ENCODE data around the gene LRP8. TPM values are rescaled to one million over a fixed set of nuclear protein-coding genes. Genes with fewer than 3 reads are reported as not detected.
"Not testable (repeated sequence)": the region's sequence is repeated elsewhere in the genome, so short reads cannot be mapped to it uniquely, and the experiment has no call there.

Gene LRP8
- polyA plus RNA-seq, 1 donor, result 4.1 TPM

- no CpG with 5 or more reads among the region's 2 CpGs for WGBS (ENCODE audit: insufficient coverage, low lambda C conversion rate)
- Histone ChIP-seq H3K27me3 (ENCODE audit: control insufficient read depth, insufficient read depth, low read length) (no peaks in the 10 kb centered on the region), H3K4me1 (ENCODE audit: control insufficient read depth, insufficient read depth, low read length) (peaks cover 24% of the 10 kb centered on the region), H3K27ac (ENCODE audit: low read length) (no peak overlapping the region), H3K36me3 (ENCODE audit: control insufficient read depth, insufficient read depth, low read length) (no peaks in the 10 kb centered on the region), H3K9me3 (ENCODE audit: control insufficient read depth, low read depth, low read length) (no peaks in the 10 kb centered on the region), H3K4me3 (ENCODE audit: low read length) (no peak overlapping the region)
- no peak for DNase-seq
These were observed 34.7 kb downstream of the LRP8 start for GRCh38 chr1:53293123-53293522.

GRCh38 chr1:53292690-53293089 lies 35.2 kb downstream of the LRP8 start:
- H3K27ac ChIP-seq (ENCODE audit: low read length), result no peak overlapping the region
- peaks cover 24% of the 10 kb centered on the region for H3K4me1 ChIP-seq (ENCODE audit: control insufficient read depth, insufficient read depth, low read length)
- H3K27me3 ChIP-seq (ENCODE audit: control insufficient read depth, insufficient read depth, low read length), result no peaks in the 10 kb centered on the region
- no peaks in the 10 kb centered on the region for H3K9me3 ChIP-seq (ENCODE audit: control insufficient read depth, low read depth, low read length)
- DNase-seq, result no peak
- no peaks in the 10 kb centered on the region for H3K36me3 ChIP-seq (ENCODE audit: control insufficient read depth, insufficient read depth, low read length)
- no peak overlapping the region for H3K4me3 ChIP-seq (ENCODE audit: low read length)
- WGBS (ENCODE audit: insufficient coverage, low lambda C conversion rate), result no CpG with 5 or more reads among the region's 2 CpGs

- Histone ChIP-seq H3K36me3 (ENCODE audit: control insufficient read depth, insufficient read depth, low read length) (no peaks in the 10 kb centered on the region), H3K9me3 (ENCODE audit: control insufficient read depth, low read depth, low read length) (no peaks in the 10 kb centered on the region), H3K4me3 (ENCODE audit: low read length) (no peak overlapping the region), H3K4me1 (ENCODE audit: control insufficient read depth, insufficient read depth, low read length) (peaks cover 17% of the 10 kb centered on the region), H3K27me3 (ENCODE audit: control insufficient read depth, insufficient read depth, low read length) (no peaks in the 10 kb centered on the region), H3K27ac (ENCODE audit: low read length) (no peak overlapping the region)
- DNase-seq, result no peak
- WGBS (ENCODE audit: insufficient coverage, low lambda C conversion rate), result no CpG with 5 or more reads among the region's 2 CpGs
These were observed 36.3 kb downstream of the LRP8 start for GRCh38 chr1:53291574-53291973.

- no peaks in the 10 kb centered on the region for H3K4me1 ChIP-seq (ENCODE audit: control insufficient read depth, insufficient read depth, low read length)
- WGBS (ENCODE audit: insufficient coverage, low lambda C conversion rate), result no CpG with 5 or more reads among the region's 7 CpGs
- DNase-seq, result no peak
- no peaks in the 10 kb centered on the region for H3K36me3 ChIP-seq (ENCODE audit: control insufficient read depth, insufficient read depth, low read length)
- H3K9me3 ChIP-seq (ENCODE audit: control insufficient read depth, low read depth, low read length), result no peaks in the 10 kb centered on the region
- no peaks in the 10 kb centered on the region for H3K27me3 ChIP-seq (ENCODE audit: control insufficient read depth, insufficient read depth, low read length)
- no peak overlapping the region for H3K4me3 ChIP-seq (ENCODE audit: low read length)
- no peak overlapping the region for H3K27ac ChIP-seq (ENCODE audit: low read length)
These were observed 39.0 kb downstream of the LRP8 start for GRCh38 chr1:53288790-53289429.

GRCh38 chr1:53288002-53288789 lies 39.7 kb downstream of the LRP8 start:
- Histone ChIP-seq H3K27ac (ENCODE audit: low read length) (no peak overlapping the region), H3K4me3 (ENCODE audit: low read length) (no peak overlapping the region), H3K9me3 (ENCODE audit: control insufficient read depth, low read depth, low read length) (no peaks in the 10 kb centered on the region), H3K27me3 (ENCODE audit: control insufficient read depth, insufficient read depth, low read length) (no peaks in the 10 kb centered on the region), H3K4me1 (ENCODE audit: control insufficient read depth, insufficient read depth, low read length) (no peaks in the 10 kb centered on the region), H3K36me3 (ENCODE audit: control insufficient read depth, insufficient read depth, low read length) (no peaks in the 10 kb centered on the region)
- 65% methylated on average over 3 of the region's 18 CpGs for WGBS (ENCODE audit: insufficient coverage, low lambda C conversion rate)
- peak in 1 of 2 donors; percentile 11 for DNase-seq

- no peaks in the 10 kb centered on the region for H3K27me3 ChIP-seq (ENCODE audit: control insufficient read depth, insufficient read depth, low read length)
- DNase-seq, result no peak
- no peaks in the 10 kb centered on the region for H3K9me3 ChIP-seq (ENCODE audit: control insufficient read depth, low read depth, low read length)
- no CpG with 5 or more reads among the region's 4 CpGs for WGBS (ENCODE audit: insufficient coverage, low lambda C conversion rate)
- H3K4me1 ChIP-seq (ENCODE audit: control insufficient read depth, insufficient read depth, low read length), result no peaks in the 10 kb centered on the region
- no peak overlapping the region for H3K4me3 ChIP-seq (ENCODE audit: low read length)
- H3K27ac ChIP-seq (ENCODE audit: low read length), result no peak overlapping the region
- no peaks in the 10 kb centered on the region for H3K36me3 ChIP-seq (ENCODE audit: control insufficient read depth, insufficient read depth, low read length)
These were observed 40.9 kb downstream of the LRP8 start for GRCh38 chr1:53286955-53287354.

GRCh38 chr1:53285969-53286760 lies 41.7 kb downstream of the LRP8 start:
- no peaks in the 10 kb centered on the region for H3K9me3 ChIP-seq (ENCODE audit: control insufficient read depth, low read depth, low read length)
- no peak for DNase-seq
- no peak overlapping the region for H3K4me3 ChIP-seq (ENCODE audit: low read length)
- no peaks in the 10 kb centered on the region for H3K4me1 ChIP-seq (ENCODE audit: control insufficient read depth, insufficient read depth, low read length)
- H3K36me3 ChIP-seq (ENCODE audit: control insufficient read depth, insufficient read depth, low read length), result no peaks in the 10 kb centered on the region
- no CpG with 5 or more reads among the region's 8 CpGs for WGBS (ENCODE audit: insufficient coverage, low lambda C conversion rate)
- no peaks in the 10 kb centered on the region for H3K27me3 ChIP-seq (ENCODE audit: control insufficient read depth, insufficient read depth, low read length)
- no peak overlapping the region for H3K27ac ChIP-seq (ENCODE audit: low read length)

- DNase-seq, result no peak
- Histone ChIP-seq H3K27me3 (ENCODE audit: control insufficient read depth, insufficient read depth, low read length) (no peaks in the 10 kb centered on the region), H3K9me3 (ENCODE audit: control insufficient read depth, low read depth, low read length) (no peaks in the 10 kb centered on the region), H3K36me3 (ENCODE audit: control insufficient read depth, insufficient read depth, low read length) (no peaks in the 10 kb centered on the region), H3K4me3 (ENCODE audit: low read length) (no peak overlapping the region), H3K27ac (ENCODE audit: low read length) (no peak overlapping the region), H3K4me1 (ENCODE audit: control insufficient read depth, insufficient read depth, low read length) (no peaks in the 10 kb centered on the region)
- no CpG with 5 or more reads among the region's 5 CpGs for WGBS (ENCODE audit: insufficient coverage, low lambda C conversion rate)
These were observed 42.3 kb downstream of the LRP8 start for GRCh38 chr1:53285546-53285945.

GRCh38 chr1:53284224-53285020 lies 43.4 kb downstream of the LRP8 start:
- WGBS (ENCODE audit: insufficient coverage, low lambda C conversion rate), result no CpG with 5 or more reads among the region's 8 CpGs
- no peaks in the 10 kb centered on the region for H3K9me3 ChIP-seq (ENCODE audit: control insufficient read depth, low read depth, low read length)

GRCh38 chr1:53283156-53283555 lies 44.7 kb downstream of the LRP8 start:
- no CpG with 5 or more reads among the region's 12 CpGs for WGBS (ENCODE audit: insufficient coverage, low lambda C conversion rate)

More at GRCh38 chr1:53284224-53285020, 43.4 kb downstream of the LRP8 start:
- H3K36me3 ChIP-seq (ENCODE audit: control insufficient read depth, insufficient read depth, low read length), result no peaks in the 10 kb centered on the region
- no peak overlapping the region for H3K27ac ChIP-seq (ENCODE audit: low read length)
- no peak overlapping the region for H3K4me3 ChIP-seq (ENCODE audit: low read length)
- no peaks in the 10 kb centered on the region for H3K27me3 ChIP-seq (ENCODE audit: control insufficient read depth, insufficient read depth, low read length)
- H3K4me1 ChIP-seq (ENCODE audit: control insufficient read depth, insufficient read depth, low read length), result no peaks in the 10 kb centered on the region
- no peak for DNase-seq

More at GRCh38 chr1:53283156-53283555, 44.7 kb downstream of the LRP8 start:
- H3K9me3 ChIP-seq (ENCODE audit: control insufficient read depth, low read depth, low read length); H3K4me1 ChIP-seq (ENCODE audit: control insufficient read depth, insufficient read depth, low read length); DNase-seq; H3K27me3 ChIP-seq (ENCODE audit: control insufficient read depth, insufficient read depth, low read length); H3K27ac ChIP-seq (ENCODE audit: low read length); H3K36me3 ChIP-seq (ENCODE audit: control insufficient read depth, insufficient read depth, low read length); H3K4me3 ChIP-seq (ENCODE audit: low read length): not testable (repeated sequence)
